ENCODE results near the gene NFIX. TPM values are rescaled to one million over a fixed set of nuclear protein-coding genes. Genes with fewer than 3 reads are reported as not detected.

NFIX gene
- total and polyA plus RNA-seq, 2 experiments from 2014 or later: 0.06 to 0.14 TPM

DNA sequence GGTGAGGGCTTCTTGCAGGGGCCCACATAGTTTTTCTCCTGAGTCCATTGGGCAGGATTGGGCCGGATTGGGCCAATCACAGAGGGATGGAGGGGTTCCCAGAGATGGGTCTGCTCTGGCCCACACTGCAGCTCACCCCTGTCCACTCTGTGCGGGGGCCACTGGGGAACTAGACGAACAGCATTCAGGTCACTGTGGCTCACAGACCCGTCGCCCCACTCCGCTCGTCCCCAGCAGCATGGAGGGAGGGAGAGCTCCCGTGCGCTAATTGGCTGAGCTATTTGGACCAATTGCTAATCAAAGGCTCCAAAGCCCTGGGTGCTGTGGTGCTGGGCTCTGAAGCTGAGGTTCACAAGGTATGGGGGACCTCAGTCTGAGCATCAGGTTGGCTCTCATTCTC lies 134.1 kb downstream of the NFIX start:
- ATAC-seq: no peak
- H3K27me3 ChIP-seq (ENCODE audit: insufficient read depth): no peaks in the 10 kb centered on the region
- no peak for TF ChIP-seq ZNF114 (CRISPR knock-in tag; IDR thresholded peaks at IDR 0.05)
- TF ChIP-seq, protein P1, sequence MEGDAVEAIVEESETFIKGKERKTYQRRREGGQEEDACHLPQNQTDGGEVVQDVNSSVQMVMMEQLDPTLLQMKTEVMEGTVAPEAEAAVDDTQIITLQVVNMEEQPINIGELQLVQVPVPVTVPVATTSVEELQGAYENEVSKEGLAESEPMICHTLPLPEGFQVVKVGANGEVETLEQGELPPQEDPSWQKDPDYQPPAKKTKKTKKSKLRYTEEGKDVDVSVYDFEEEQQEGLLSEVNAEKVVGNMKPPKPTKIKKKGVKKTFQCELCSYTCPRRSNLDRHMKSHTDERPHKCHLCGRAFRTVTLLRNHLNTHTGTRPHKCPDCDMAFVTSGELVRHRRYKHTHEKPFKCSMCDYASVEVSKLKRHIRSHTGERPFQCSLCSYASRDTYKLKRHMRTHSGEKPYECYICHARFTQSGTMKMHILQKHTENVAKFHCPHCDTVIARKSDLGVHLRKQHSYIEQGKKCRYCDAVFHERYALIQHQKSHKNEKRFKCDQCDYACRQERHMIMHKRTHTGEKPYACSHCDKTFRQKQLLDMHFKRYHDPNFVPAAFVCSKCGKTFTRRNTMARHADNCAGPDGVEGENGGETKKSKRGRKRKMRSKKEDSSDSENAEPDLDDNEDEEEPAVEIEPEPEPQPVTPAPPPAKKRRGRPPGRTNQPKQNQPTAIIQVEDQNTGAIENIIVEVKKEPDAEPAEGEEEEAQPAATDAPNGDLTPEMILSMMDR (conservative IDR thresholded peaks at IDR 0.05; ENCODE audit: low read depth in 2 of 2): no peak
- TF ChIP-seq JUNB (IDR thresholded peaks at IDR 0.05; ENCODE audit: unreplicated experiment): no peak
- TF ChIP-seq, protein P2, sequence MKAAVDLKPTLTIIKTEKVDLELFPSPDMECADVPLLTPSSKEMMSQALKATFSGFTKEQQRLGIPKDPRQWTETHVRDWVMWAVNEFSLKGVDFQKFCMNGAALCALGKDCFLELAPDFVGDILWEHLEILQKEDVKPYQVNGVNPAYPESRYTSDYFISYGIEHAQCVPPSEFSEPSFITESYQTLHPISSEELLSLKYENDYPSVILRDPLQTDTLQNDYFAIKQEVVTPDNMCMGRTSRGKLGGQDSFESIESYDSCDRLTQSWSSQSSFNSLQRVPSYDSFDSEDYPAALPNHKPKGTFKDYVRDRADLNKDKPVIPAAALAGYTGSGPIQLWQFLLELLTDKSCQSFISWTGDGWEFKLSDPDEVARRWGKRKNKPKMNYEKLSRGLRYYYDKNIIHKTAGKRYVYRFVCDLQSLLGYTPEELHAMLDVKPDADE (IDR thresholded peaks at IDR 0.05): no peak
- TF ChIP-seq NANOG (IDR thresholded peaks at IDR 0.05; ENCODE audit: borderline replicate concordance): no peak
- TF ChIP-seq POLR2AphosphoS5 (IDR thresholded peaks at IDR 0.05; ENCODE audit: low read depth): no peak
- TF ChIP-seq ZNF331 (CRISPR knock-in tag; IDR thresholded peaks at IDR 0.05; ENCODE audit: low read depth): no peak
- H3K9me2 ChIP-seq (ENCODE audit: insufficient read depth): no peaks in the 10 kb centered on the region
- H3K4me3 ChIP-seq: no peak overlapping the region
- no peak overlapping the region for H3K27ac ChIP-seq (ENCODE audit: low read depth)
- Mint-ChIP-seq H3K4me1 (peaks cover 5% of the 10 kb centered on the region; the same call in 2 of the 3 replicates), H3K9me3 (no peaks in the 10 kb centered on the region), H3K36me3 (ENCODE audit: low read depth) (peaks cover 29% of the 10 kb centered on the region), H3K4me3 (no peak overlapping the region), H3K27me3 (ENCODE audit: insufficient read depth, low read depth, poor library complexity) (peaks cover 14% of the 10 kb centered on the region), H3K27ac (no peak overlapping the region)
- H3K4me2 ChIP-seq: no peak overlapping the region
- no peaks in the 10 kb centered on the region for H3K36me3 ChIP-seq (ENCODE audit: insufficient read depth)
- H3K79me2 ChIP-seq (replicated peaks; ENCODE audit: insufficient read depth): peaks cover 100% of the 10 kb centered on the region
- H3K4me1 ChIP-seq (ENCODE audit: insufficient read depth): no peaks in the 10 kb centered on the region
- DNase-seq (ENCODE audit: low spot score): no peak
- H4K20me1 ChIP-seq (replicated peaks; ENCODE audit: insufficient read depth): peaks cover 92% of the 10 kb centered on the region
- H2AFZ ChIP-seq: no peak overlapping the region
- H3F3A ChIP-seq (replicated peaks; ENCODE audit: low read depth): no peaks in the 10 kb centered on the region

DNA sequence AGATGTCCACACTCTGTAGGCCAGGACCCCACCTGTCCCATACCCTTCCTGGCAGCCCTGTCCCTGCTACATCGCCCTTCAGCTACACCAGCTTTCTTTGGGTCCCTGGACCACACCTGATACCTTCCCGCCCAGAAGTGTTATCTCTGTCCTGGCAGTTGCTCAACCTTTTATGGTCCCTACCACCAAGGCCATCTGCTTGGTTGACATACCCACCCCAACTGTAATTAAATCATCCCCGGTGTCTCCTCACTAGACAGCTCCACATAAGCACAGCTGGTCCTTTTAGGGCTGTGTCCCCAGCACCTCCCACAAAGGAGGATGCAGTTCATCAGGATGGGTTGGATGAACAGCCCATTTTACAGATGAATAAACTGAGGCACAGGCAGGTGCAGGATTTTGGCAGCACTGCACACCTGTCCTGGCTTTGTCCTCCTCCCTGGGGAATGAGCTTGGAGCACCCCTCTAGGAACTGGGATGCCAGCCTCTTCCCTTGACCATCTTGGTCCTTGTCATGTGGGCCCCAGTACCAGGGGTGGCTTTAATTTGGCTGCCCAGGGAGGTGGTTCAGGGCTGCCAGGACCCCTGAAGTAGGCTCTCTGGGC lies 135.7 kb downstream of the NFIX start:
- peaks cover 5% of the 10 kb centered on the region; the same call in 2 of the 3 replicates for H3K4me1 Mint-ChIP-seq
- peaks cover 10% of the 10 kb centered on the region for H3K27me3 Mint-ChIP-seq (ENCODE audit: insufficient read depth, low read depth, poor library complexity)
- DNase-seq (ENCODE audit: low spot score) (no peak), ATAC-seq (no peak)
- TF ChIP-seq CREB1 (CRISPR knock-in tag; IDR thresholded peaks at IDR 0.05; ENCODE audit: low read depth): no peak
- no peak for TF ChIP-seq NANOG (IDR thresholded peaks at IDR 0.05; ENCODE audit: borderline replicate concordance)
- no peak overlapping the region for H3K4me3 Mint-ChIP-seq
- Histone ChIP-seq H3K27me3 (ENCODE audit: insufficient read depth) (no peaks in the 10 kb centered on the region), H3K79me2 (replicated peaks; ENCODE audit: insufficient read depth) (peaks cover 89% of the 10 kb centered on the region), H3K27ac (ENCODE audit: low read depth) (no peak overlapping the region), H3K9me2 (ENCODE audit: insufficient read depth) (no peaks in the 10 kb centered on the region), H3K4me3 (no peak overlapping the region), H3K4me1 (ENCODE audit: insufficient read depth) (no peaks in the 10 kb centered on the region), H4K20me1 (replicated peaks; ENCODE audit: insufficient read depth) (peaks cover 81% of the 10 kb centered on the region), H3K36me3 (ENCODE audit: insufficient read depth) (no peaks in the 10 kb centered on the region), H3F3A (replicated peaks; ENCODE audit: low read depth) (no peaks in the 10 kb centered on the region), H2AFZ (no peak overlapping the region), H3K4me2 (no peak overlapping the region)
- peaks cover 37% of the 10 kb centered on the region for H3K36me3 Mint-ChIP-seq (ENCODE audit: low read depth)
- no peak overlapping the region for H3K27ac Mint-ChIP-seq
- H3K9me3 Mint-ChIP-seq: no peaks in the 10 kb centered on the region

All from GM23338 (cell line).